Peyer's patch (tissue), 4 donors: ENCODE data around the gene BMP8B. TPM values are rescaled to one million over a fixed set of nuclear protein-coding genes. Genes with fewer than 3 reads are reported as not detected.

Experiments used
- DNase-seq, 3 donors: peaks; one replicate each; pipeline ENCODE4 v3.0.0-alpha.2; 2017 to 2019
- H3K27ac ChIP-seq, 4 donors: fragments of 200-600 bp; sonication (generic); one replicate each; pipeline ENCODE4 v1.5.1; 2016 to 2019
- H3K27me3 ChIP-seq, 2 donors: fragments of 200-600 bp; sonication (generic); one replicate each; pipeline ENCODE4 v1.5.1; 2019
- H3K36me3 ChIP-seq, 3 donors: fragments of 200-600 bp; sonication (generic); one replicate each; pipeline ENCODE4 v1.5.1; 2016 to 2019
- H3K4me1 ChIP-seq, 4 donors: fragments of 200-600 bp; sonication (generic); one replicate each; pipeline ENCODE4 v1.5.1; 2016 to 2019
- H3K4me3 ChIP-seq, 4 donors: fragments of 200-600 bp; sonication (generic); 1 replicate in 3 of 4; 2 replicates in 1 of 4; pipeline ENCODE4 v1.5.1; 2016 to 2019; ENCODE audit warnings: mild to moderate bottlenecking in 1 of 4
- H3K9me3 ChIP-seq, 4 donors: fragments of 200-600 bp; sonication (generic); one replicate each; pipeline ENCODE4 v1.5.1; 2016 to 2019; ENCODE audit warnings: mild to moderate bottlenecking in 1 of 4
- CTCF ChIP-seq, 6 experiments: fragments of 450-650 bp in 4 of 6; fragments of 200-600 bp in 2 of 6; sonication (generic) in 1 of 6; IDR thresholded peaks; one replicate each; pipeline ENCODE4 v1.5.1; 2017 to 2019; ENCODE audit warnings: antibody characterized with exemption in 6 of 6, mild to moderate bottlenecking in 3 of 6, moderate library complexity in 1 of 6
- POLR2A ChIP-seq, 2 donors: fragments of 450-650 bp; IDR thresholded peaks; one replicate each; pipeline ENCODE4 v1.5.1; 2017; ENCODE audit warnings: antibody characterized with exemption in 2 of 2, mild to moderate bottlenecking in 2 of 2, moderate library complexity in 2 of 2
- total RNA-seq, 4 donors: library from RNA; depleted of rRNA; stranded (reverse); fragments of >200 nt; gene quantifications; one replicate each; pipeline ENCODE4 v1.1.0, GENCODE V29; 2016

BMP8B gene
- total RNA-seq, 4 donors from 2014 or later: 1.7 to 34.0 (median 15.7) TPM

GRCh38 chr1:39721664-39722063 lies 67.0 kb downstream of the BMP8B start:
- no peaks in the 10 kb centered on the region for H3K4me1 ChIP-seq
- no peak for DNase-seq
- no peaks in the 10 kb centered on the region for H3K9me3 ChIP-seq
- no peaks in the 10 kb centered on the region for H3K36me3 ChIP-seq
- H3K4me3 ChIP-seq: no peak overlapping the region
- TF ChIP-seq POLR2A (IDR thresholded peaks at IDR 0.05): no peak
- TF ChIP-seq CTCF (IDR thresholded peaks at IDR 0.05): no peak
- no peaks in the 10 kb centered on the region for H3K27me3 ChIP-seq
- no peak overlapping the region for H3K27ac ChIP-seq

- no peak for TF ChIP-seq POLR2A (IDR thresholded peaks at IDR 0.05)
- TF ChIP-seq CTCF (IDR thresholded peaks at IDR 0.05): peak; percentile 46 to 88 (median 82)
- Histone ChIP-seq H3K27me3 (no peaks in the 10 kb centered on the region), H3K36me3 (no peaks in the 10 kb centered on the region), H3K4me3 (no peak overlapping the region), H3K4me1 (no peaks in the 10 kb centered on the region), H3K9me3 (no peaks in the 10 kb centered on the region), H3K27ac (no peak overlapping the region)
- DNase-seq: no peak
Measured at GRCh38 chr1:39720094-39720999, 68.3 kb downstream of the BMP8B start.

GRCh38 chr1:39717809-39718208 lies 70.9 kb downstream of the BMP8B start:
- H3K9me3 ChIP-seq: no peaks in the 10 kb centered on the region

GRCh38 chr1:39713557-39713956 lies 75.1 kb downstream of the BMP8B start:
- H3K27ac ChIP-seq: no peak overlapping the region
- TF ChIP-seq CTCF (IDR thresholded peaks at IDR 0.05) (no peak), POLR2A (IDR thresholded peaks at IDR 0.05) (no peak)
- no peaks in the 10 kb centered on the region for H3K36me3 ChIP-seq
- H3K27me3 ChIP-seq: no peaks in the 10 kb centered on the region
- H3K9me3 ChIP-seq: no peaks in the 10 kb centered on the region
- H3K4me1 ChIP-seq: no peaks in the 10 kb centered on the region
- no peak for DNase-seq
- H3K4me3 ChIP-seq: no peak overlapping the region

More at GRCh38 chr1:39717809-39718208, 70.9 kb downstream of the BMP8B start:
- Histone ChIP-seq H3K36me3 (no peaks in the 10 kb centered on the region), H3K4me1 (no peaks in the 10 kb centered on the region), H3K27ac (no peak overlapping the region), H3K4me3 (no peak overlapping the region), H3K27me3 (no peaks in the 10 kb centered on the region)
- TF ChIP-seq POLR2A (IDR thresholded peaks at IDR 0.05) (no peak), CTCF (IDR thresholded peaks at IDR 0.05) (no peak)
- no peak for DNase-seq

- Histone ChIP-seq H3K9me3 (no peaks in the 10 kb centered on the region), H3K27ac (no peak overlapping the region), H3K4me3 (no peak overlapping the region), H3K4me1 (no peaks in the 10 kb centered on the region), H3K36me3 (no peaks in the 10 kb centered on the region), H3K27me3 (no peaks in the 10 kb centered on the region)
- DNase-seq: no peak
- TF ChIP-seq POLR2A (IDR thresholded peaks at IDR 0.05) (no peak), CTCF (IDR thresholded peaks at IDR 0.05) (no peak)
Measured at GRCh38 chr1:39711966-39712340, 76.7 kb downstream of the BMP8B start.
